ENCODE measurements around the gene KRT39. TPM values are rescaled to one million over a fixed set of nuclear protein-coding genes. Genes with fewer than 3 reads are reported as not detected.

The KRT39 gene
- total RNA-seq, 1 donor, result 0.36 TPM

DNA sequence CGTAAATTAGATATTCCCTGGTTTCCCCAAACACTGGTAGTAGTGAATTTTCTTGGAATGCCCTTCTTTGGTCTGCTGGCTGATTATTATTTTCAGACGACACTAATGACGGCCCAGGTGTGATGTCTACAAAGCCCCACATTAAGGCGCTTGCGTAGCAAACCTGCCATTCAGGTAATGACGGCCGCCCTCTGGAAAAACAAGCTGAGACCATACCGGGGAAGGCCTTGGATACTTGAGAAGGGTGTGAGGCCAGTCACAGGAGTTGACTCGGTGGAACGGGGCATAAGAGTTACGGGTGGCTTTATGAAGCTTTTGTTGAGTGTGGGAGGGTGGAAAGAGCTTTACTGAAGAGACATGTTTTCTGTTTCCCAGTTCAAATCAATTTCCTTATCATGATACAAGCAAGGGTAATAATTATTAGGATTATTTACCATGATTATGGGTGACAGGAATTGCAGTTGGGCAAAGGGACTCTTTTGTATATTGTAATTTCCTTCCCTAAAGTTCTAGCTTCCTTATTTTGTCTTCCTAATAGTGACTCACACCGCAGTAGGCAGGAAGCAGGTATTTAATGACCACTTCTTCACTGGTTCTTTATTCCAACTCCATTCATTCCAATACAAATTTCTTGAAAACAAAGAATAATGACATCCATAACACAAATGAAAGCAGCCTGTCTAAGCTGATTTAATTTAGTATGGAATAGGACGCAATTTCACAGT is 54.1 kb downstream of the KRT39 start:
- H2AFZ ChIP-seq (ENCODE audit: low read length), result no peak overlapping the region
- no peak overlapping the region for H3K4me2 ChIP-seq (ENCODE audit: insufficient read depth, low read length)
- no peak for DNase-seq (ENCODE audit: insufficient read length, low spot score, missing footprints)
- H3K27ac ChIP-seq (ENCODE audit: low read depth, low read length), result peak overlapping the region; percentile 98
- no peaks in the 10 kb centered on the region for H3K36me3 ChIP-seq (ENCODE audit: insufficient read depth, low read length)
- H3K9me3 ChIP-seq (ENCODE audit: low read depth, low read length), result no peaks in the 10 kb centered on the region
- H3K4me3 ChIP-seq (ENCODE audit: insufficient read depth, low read length), result no peak overlapping the region
- no peaks in the 10 kb centered on the region for H3K27me3 ChIP-seq (ENCODE audit: insufficient read depth, low read length)
- no peak for TF ChIP-seq CTCF (IDR thresholded peaks at IDR 0.05; ENCODE audit: extremely low read depth, low read depth, low read length)
- H3K4me1 ChIP-seq (ENCODE audit: insufficient read depth, low read length), result peaks cover 55% of the 10 kb centered on the region
- no peaks in the 10 kb centered on the region for H4K20me1 ChIP-seq (ENCODE audit: insufficient read depth, low read length)
- H3K79me2 ChIP-seq (ENCODE audit: insufficient read depth, low read length), result no peaks in the 10 kb centered on the region

DNA sequence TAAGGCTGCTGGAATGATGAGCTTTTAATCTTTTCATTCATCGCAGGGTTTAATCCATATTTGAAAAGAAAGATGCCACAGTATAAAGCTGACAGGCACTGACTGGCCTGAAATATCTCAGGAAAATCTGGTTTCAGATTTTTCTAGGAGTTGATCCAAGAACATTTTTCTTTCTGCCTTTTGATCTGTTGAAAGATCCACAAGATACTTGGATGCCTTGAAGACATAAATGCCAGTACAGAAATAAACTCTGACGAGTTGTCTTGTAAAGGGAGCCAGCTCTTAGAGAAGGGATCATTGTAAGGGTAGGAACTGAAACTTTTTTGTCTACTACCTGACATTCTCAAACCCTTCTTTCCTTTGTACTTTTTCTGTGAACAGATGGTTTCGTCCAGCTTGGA is 56.3 kb downstream of the KRT39 start:
- Histone ChIP-seq H4K20me1 (ENCODE audit: insufficient read depth, low read length) (no peaks in the 10 kb centered on the region), H2AFZ (ENCODE audit: low read length) (no peak overlapping the region), H3K4me2 (ENCODE audit: insufficient read depth, low read length) (peak overlapping the region; percentile 53), H3K4me1 (ENCODE audit: insufficient read depth, low read length) (peaks cover 48% of the 10 kb centered on the region), H3K27me3 (ENCODE audit: insufficient read depth, low read length) (no peaks in the 10 kb centered on the region), H3K27ac (ENCODE audit: low read depth, low read length) (peak overlapping the region; percentile 98), H3K36me3 (ENCODE audit: insufficient read depth, low read length) (no peaks in the 10 kb centered on the region), H3K9me3 (ENCODE audit: low read depth, low read length) (no peaks in the 10 kb centered on the region), H3K4me3 (ENCODE audit: insufficient read depth, low read length) (no peak overlapping the region), H3K79me2 (ENCODE audit: insufficient read depth, low read length) (no peaks in the 10 kb centered on the region)
- TF ChIP-seq CTCF (IDR thresholded peaks at IDR 0.05; ENCODE audit: extremely low read depth, low read depth, low read length), result no peak
- DNase-seq (ENCODE audit: insufficient read length, low spot score, missing footprints), result peak; percentile 81

GRCh38 chr17:40909755-40910154 is 57.0 kb downstream of the KRT39 start:
- peak overlapping the region; percentile 98 for H3K27ac ChIP-seq (ENCODE audit: low read depth, low read length)
- TF ChIP-seq CTCF (IDR thresholded peaks at IDR 0.05; ENCODE audit: extremely low read depth, low read depth, low read length), result no peak
- peak overlapping the region; percentile 53 for H3K4me2 ChIP-seq (ENCODE audit: insufficient read depth, low read length)

GRCh38 chr17:40909351-40909750 is 57.4 kb downstream of the KRT39 start:
- peak overlapping the region; percentile 57 for H2AFZ ChIP-seq (ENCODE audit: low read length)
- peak; percentile 81 for DNase-seq (ENCODE audit: insufficient read length, low spot score, missing footprints)

More at GRCh38 chr17:40909755-40910154, 57.0 kb downstream of the KRT39 start:
- H3K79me2 ChIP-seq (ENCODE audit: insufficient read depth, low read length), result no peaks in the 10 kb centered on the region
- H4K20me1 ChIP-seq (ENCODE audit: insufficient read depth, low read length), result no peaks in the 10 kb centered on the region
- peaks cover 44% of the 10 kb centered on the region for H3K4me1 ChIP-seq (ENCODE audit: insufficient read depth, low read length)
- H2AFZ ChIP-seq (ENCODE audit: low read length), result no peak overlapping the region
- H3K9me3 ChIP-seq (ENCODE audit: low read depth, low read length), result no peaks in the 10 kb centered on the region
- H3K36me3 ChIP-seq (ENCODE audit: insufficient read depth, low read length), result no peaks in the 10 kb centered on the region
- peak; percentile 79 for DNase-seq (ENCODE audit: insufficient read length, low spot score, missing footprints)
- no peaks in the 10 kb centered on the region for H3K27me3 ChIP-seq (ENCODE audit: insufficient read depth, low read length)
- H3K4me3 ChIP-seq (ENCODE audit: insufficient read depth, low read length), result no peak overlapping the region

More at GRCh38 chr17:40909351-40909750, 57.4 kb downstream of the KRT39 start:
- Histone ChIP-seq H3K4me1 (ENCODE audit: insufficient read depth, low read length) (peaks cover 40% of the 10 kb centered on the region), H3K27ac (ENCODE audit: low read depth, low read length) (peak overlapping the region; percentile 98), H3K79me2 (ENCODE audit: insufficient read depth, low read length) (no peaks in the 10 kb centered on the region), H3K4me3 (ENCODE audit: insufficient read depth, low read length) (no peak overlapping the region), H3K27me3 (ENCODE audit: insufficient read depth, low read length) (no peaks in the 10 kb centered on the region), H3K36me3 (ENCODE audit: insufficient read depth, low read length) (no peaks in the 10 kb centered on the region), H4K20me1 (ENCODE audit: insufficient read depth, low read length) (no peaks in the 10 kb centered on the region), H3K4me2 (ENCODE audit: insufficient read depth, low read length) (peak overlapping the region; percentile 53), H3K9me3 (ENCODE audit: low read depth, low read length) (no peaks in the 10 kb centered on the region)
- TF ChIP-seq CTCF (IDR thresholded peaks at IDR 0.05; ENCODE audit: extremely low read depth, low read depth, low read length), result peak; percentile 86
